ENCODE results near the gene LHX5.

DNA sequence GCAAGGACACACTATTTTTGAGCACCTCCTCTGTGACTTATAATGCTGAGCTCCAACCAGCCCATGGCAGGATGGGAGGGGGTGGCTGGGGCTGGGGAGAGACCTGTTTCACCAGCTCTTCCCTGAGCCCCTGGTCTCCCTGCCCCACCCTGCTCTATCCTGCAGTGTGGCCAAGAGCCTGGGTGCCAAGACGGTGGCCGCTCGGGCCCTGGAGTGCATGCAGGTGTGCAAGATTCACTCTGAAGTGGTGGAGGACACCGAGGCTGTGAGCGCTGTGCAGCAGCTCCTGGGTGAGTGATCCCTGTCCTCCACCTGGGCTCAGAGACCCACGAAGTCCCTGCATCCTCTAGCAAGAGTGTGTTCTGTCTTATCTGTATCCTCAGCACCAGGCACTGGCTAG lies 35.1 kb downstream of the LHX5 start:
- no peak for TF ChIP-seq EZH2 (IDR thresholded peaks at IDR 0.05; ENCODE audit: borderline replicate concordance, low read depth, low read length, poor library complexity, severe bottlenecking)
- TF ChIP-seq, protein P1, sequence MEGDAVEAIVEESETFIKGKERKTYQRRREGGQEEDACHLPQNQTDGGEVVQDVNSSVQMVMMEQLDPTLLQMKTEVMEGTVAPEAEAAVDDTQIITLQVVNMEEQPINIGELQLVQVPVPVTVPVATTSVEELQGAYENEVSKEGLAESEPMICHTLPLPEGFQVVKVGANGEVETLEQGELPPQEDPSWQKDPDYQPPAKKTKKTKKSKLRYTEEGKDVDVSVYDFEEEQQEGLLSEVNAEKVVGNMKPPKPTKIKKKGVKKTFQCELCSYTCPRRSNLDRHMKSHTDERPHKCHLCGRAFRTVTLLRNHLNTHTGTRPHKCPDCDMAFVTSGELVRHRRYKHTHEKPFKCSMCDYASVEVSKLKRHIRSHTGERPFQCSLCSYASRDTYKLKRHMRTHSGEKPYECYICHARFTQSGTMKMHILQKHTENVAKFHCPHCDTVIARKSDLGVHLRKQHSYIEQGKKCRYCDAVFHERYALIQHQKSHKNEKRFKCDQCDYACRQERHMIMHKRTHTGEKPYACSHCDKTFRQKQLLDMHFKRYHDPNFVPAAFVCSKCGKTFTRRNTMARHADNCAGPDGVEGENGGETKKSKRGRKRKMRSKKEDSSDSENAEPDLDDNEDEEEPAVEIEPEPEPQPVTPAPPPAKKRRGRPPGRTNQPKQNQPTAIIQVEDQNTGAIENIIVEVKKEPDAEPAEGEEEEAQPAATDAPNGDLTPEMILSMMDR (conservative IDR thresholded peaks at IDR 0.05; ENCODE audit: low read depth, low read length) = no peak
